GM18907 (cell line): ENCODE measurements around the gene OSBP.

Source experiments
- ATAC-seq: cut with Tn5 transposase; IDR thresholded peaks from one replicate; pipeline ENCODE4 v1.9.1; 2021; ENCODE audit warnings: mild to moderate bottlenecking, moderate library complexity; ENCODE audit not compliant: unreplicated experiment

OSBP gene

DNA sequence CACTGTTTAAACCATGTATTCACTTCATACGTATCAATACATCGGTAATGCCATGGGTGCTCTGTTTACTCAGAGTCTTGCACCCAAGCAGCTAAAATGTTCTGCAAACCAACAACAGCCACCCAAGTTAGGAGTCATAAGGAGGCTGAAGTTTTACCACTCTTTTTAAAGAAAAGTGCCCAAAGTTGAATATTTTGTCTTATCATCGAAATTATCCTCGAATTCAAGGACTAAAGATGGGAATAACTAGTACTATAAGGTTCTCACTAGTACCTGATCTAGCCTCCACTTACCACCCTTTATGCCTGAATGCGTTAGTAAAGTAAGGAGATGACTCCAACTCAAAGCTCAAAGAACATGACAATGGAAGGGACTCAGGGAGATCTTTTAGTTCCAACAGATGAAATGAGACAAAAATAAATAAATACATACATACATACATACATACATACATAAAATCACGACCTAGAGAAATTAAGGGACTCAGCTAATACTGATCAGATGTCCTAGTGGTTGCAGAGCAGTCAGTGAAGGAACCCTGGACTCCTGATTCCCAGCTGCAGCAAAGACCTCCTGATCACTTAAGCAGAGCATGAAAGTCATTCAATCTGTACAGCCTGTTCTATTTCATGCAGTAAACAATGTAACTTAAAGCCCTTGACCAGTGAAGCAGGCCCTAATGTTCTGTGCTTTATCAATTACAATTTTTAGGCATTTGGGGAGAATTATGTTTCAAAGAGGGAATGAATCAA is 7.7 kb downstream of the OSBP start:
- ATAC-seq, result no peak

DNA sequence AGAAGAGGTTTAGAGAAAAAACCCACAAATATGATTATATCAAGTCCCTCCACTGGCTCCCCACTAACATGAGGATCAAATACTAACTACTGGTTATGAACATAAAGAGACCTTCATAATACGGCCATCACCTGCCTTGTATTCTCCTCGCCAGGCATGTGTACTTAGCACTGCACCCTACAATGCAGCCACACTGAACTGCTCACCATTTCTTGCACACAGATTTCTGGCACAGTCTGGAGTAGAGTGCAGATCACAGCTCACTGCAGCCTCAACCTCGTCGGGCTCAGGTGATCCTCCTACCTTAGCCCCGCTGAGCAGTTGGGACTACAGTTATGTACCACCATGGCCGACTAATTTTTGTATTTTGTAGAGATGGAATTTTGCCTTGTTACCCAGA is 13.1 kb downstream of the OSBP start:
- ATAC-seq, result no peak

- ATAC-seq, result no peak
Observed at GRCh38 chr11:59601788-59602187, 13.8 kb downstream of the OSBP start.

DNA sequence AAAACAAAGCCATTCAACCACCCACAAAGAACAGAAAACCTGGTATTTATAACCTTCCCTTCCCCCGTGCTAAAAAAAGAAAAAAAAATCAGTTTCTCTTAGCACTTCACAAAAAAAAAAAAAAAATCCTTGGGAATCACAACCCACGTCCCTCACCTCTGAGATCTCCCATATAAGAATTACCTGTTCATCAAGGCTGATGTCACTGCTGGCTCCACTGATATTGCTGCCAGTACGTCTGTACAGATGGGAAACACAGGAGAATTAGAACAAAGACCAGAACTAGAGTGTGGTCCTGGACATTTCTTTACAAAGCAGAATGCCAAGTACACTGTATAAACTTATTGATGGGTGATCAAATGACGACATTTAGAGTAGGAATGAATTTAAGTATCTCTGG is 14.9 kb downstream of the OSBP start:
- ATAC-seq, result no peak

GRCh38 chr11:59600234-59600633 is 15.3 kb downstream of the OSBP start:
- no peak for ATAC-seq

- no peak for ATAC-seq
Observed at GRCh38 chr11:59598961-59599360, 16.6 kb downstream of the OSBP start.

- ATAC-seq, result no peak
Observed at GRCh38 chr11:59584294-59584693, 31.3 kb downstream of the OSBP start.

DNA sequence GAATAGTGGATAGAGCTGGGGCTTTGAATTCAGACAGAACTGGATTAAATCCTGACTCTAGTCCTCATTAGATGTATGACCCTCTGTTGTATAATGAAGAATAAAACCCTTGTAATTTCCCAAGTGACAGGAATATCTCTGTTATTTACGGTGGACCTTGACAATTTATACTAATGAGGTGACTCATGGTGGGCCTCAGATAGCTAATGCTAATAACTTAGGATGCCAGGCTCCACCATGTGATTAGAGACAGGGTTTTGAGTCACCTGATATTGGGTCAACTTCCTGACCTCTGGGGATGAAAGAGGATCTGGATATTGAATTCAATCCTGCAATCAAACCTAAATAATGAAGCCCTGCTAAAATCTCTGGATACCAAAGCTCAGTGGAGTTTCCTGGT is 33.6 kb downstream of the OSBP start:
- ATAC-seq, result no peak

- no peak for ATAC-seq
Observed at GRCh38 chr11:59578369-59578768, 37.2 kb downstream of the OSBP start.

- ATAC-seq, result no peak
Observed at GRCh38 chr11:59575505-59575904, 40.1 kb downstream of the OSBP start.

DNA sequence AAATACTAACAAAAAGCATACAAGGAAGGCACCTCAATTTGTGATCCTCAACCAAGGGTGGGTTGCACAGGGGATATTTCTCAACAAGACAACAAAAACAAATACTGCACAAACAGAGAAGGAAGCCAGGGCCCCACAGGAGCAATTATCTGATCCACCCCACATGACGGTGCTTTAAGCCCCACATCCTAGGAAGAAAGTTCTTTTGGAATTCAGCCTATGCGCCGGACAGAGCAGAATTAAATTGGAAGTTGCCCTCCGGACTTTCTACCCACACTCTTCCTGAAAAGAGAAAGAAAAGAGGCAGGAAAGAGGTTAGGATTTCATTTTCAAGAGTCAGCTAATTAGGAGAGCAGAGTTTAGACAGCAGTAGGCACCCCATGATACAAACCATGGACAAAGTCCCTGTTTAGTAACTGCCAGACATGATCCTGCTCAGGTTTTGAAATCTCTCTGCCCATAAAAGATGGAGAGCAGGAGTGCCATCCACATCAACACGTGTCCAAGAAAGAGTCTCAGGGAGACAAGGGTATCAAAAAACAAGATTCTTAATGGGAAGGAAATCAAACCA is 40.6 kb downstream of the OSBP start:
- ATAC-seq, result no peak

DNA sequence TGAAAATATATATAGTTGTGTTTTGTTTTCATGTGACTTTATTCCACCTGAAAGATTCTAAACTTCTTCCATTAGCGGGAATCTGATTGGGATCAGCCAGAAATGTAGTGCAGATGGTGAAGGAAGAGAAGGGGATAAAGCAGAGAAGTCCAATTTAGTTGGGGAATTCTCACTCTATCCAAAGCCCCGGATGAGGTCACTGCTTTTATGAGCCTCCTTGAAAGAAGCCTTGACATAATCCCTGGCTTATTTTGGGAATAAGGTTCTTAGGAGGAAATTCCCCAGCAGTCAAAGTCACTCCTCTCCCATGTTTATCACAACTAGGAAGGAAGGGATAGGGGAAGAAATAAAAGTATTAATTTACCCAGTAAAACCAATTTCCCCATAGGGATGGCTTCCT is 41.1 kb downstream of the OSBP start:
- ATAC-seq, result no peak

GRCh38 chr11:59573216-59573615 is 42.4 kb downstream of the OSBP start:
- ATAC-seq, result no peak

DNA sequence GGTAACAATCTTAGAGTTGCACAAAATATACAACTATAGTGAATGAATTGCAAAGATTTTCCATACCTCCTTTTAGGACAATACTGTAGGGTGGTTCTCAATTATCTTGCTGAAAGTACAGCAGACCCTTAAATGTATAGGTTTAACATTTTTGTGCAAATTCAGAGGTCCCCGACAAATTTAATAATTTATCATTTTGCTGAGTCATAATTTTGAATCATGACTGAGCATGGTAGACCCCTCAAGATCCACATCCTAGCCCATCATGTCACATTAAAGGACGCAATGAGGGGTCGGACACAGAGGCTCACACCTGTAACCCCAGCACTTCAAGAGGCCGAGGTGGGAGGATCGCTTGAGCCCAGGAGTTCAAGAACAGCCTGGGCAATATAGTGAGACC is 43.5 kb downstream of the OSBP start:
- no peak for ATAC-seq

GRCh38 chr11:59562292-59562691 is 53.3 kb downstream of the OSBP start:
- ATAC-seq, result no peak

DNA sequence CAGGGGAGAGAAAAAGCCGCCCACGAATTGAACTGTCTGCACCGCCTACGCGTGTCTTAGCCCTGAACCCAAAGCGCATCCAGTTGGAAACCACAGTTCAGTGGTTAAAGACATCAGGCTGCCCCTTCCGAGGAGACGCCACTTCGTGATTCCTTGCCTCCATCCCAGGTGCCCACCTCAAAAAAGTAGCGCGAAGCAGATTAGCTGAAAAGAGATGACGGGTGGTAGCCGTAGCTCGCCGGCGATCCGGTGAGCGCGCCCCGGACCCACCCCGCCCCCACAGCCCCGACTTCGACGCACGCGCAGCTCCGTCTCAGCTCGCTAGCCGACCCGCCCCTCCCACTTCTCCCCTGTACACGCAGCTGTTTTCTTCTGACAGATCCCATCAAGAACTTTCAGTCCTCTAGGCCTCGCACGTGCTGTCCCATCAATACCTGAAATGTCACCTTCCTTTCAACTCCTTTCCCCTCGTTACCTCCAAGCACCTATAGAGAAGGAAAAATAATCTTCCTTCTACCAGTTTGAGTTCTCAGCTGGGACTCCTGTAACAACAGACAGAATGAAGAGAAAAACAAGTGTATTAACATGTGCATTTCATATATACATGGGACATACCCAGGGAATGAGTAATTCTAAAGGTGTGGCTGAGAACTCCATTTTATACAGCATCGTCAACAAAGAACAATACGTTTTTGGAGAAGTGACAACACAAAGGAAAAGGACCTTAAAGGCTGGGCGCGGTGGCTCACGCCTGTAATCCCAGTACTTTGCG is 54.7 kb downstream of the OSBP start:
- ATAC-seq, result peak; percentile 47

- ATAC-seq, result peak; percentile 41
Observed at GRCh38 chr11:59560290-59560701, 55.3 kb downstream of the OSBP start.

DNA sequence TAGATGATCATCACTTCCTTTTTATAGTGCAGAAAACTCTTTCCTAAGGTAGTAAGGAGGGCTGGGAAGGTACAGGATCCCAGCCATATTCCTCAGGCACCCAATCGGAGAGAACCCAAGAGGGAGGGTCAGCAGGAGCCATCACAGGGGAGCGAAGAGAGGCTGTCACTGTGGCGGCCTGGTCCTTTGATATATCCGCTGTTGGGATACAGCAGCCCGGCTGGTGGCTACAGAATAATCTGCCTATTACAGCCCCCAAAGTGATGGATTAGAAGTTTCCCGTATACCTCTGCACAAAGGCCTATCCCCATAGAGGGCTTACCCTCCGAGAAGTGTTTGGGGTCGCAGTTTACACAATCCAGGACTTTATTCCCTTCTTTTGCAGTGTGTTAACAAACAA is 55.7 kb downstream of the OSBP start:
- ATAC-seq, result peak; percentile 2

DNA sequence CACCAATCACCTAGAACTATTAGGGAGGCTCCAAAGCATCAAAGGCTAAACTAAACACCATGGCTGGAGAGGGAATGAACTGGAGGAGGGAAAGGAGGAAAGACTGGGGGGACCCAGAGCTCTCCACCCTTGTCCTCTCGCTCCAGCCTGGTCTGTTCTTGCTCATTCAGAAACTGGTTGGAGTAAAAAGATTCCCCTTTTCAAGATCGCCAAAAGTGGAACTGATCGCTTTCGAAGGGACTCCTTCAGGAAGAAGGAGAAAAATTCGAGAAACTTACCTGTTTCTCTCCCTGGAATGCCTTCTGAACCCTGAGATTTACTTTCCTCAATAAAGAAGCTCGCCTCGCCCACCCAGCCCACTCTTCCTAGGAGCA is 57.3 kb downstream of the OSBP start:
- ATAC-seq, result no peak

- ATAC-seq, result no peak
Observed at GRCh38 chr11:59556917-59557348, 58.6 kb downstream of the OSBP start.

DNA sequence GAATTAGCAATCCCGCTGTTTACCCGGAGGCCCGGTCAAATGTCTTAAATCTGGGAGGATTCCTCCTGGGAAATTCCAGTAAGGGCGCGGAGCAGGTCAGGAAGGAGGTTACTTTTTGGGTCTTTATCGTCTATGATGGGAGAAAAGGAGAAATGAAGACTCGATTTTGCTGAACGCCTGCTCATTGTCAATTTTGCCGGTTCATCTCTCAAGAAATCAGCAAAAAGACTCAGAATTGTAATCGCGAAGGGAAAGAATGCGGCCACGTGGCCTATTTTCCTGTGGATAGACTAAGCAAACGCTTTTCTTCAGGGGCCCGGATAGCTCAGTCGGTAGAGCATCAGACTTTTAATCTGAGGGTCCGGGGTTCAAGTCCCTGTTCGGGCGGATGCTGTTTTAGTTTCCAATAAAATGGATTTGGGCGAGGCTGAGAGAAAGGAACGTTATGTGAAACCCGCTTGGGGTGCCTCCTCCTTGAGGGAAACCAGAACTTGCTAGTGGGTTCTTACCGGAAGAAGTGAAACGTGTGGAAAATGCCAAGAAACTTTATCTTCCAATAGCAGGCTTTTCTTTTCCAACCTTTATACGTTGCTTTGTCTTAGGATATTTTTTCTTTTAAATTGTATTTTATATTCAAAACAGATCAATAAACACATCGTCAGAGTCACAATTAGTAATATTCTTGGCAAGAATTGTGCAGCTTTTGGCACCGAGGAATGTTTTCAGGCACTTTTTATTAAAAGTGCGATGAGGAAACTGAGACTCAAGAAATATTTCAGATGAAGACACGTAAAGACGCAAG is 59.3 kb downstream of the OSBP start:
- ATAC-seq, result peak; percentile 35
